Tibial artery (tissue), 4 donors: Measurements from ENCODE around the gene MADD.

ENCODE experiments used
- DNase-seq, 2 donors: peaks; one replicate each; pipeline ENCODE4 v3.0.0-alpha.2; 2019
- H3K27ac ChIP-seq, 2 donors: fragments of 200-600 bp; sonication (generic) in 1 of 2; 1 replicate in 1 of 2; 2 replicates in 1 of 2; pipeline ENCODE4 v1.5.1; 2018 to 2019; ENCODE audit warnings: mild to moderate bottlenecking in 1 of 2
- H3K27me3 ChIP-seq, 2 donors: fragments of 200-600 bp; sonication (generic) in 1 of 2; one replicate each; pipeline versions ENCODE4 v1.5.1 to v1.6.0; 2016 to 2019
- H3K36me3 ChIP-seq, 3 donors: fragments of 200-600 bp; sonication (generic) in 2 of 3; one replicate each; pipeline ENCODE4 v1.5.1; 2016 to 2019; ENCODE audit warnings: mild to moderate bottlenecking in 2 of 3
- H3K4me1 ChIP-seq, 4 donors: fragments of 200-600 bp; sonication (generic) in 2 of 4; 1 replicate in 3 of 4; 2 replicates in 1 of 4; pipeline ENCODE4 v1.5.1; 2016 to 2019
- H3K4me3 ChIP-seq, 2 donors: fragments of 200-600 bp; sonication (generic) in 1 of 2; 1 replicate in 1 of 2; 2 replicates in 1 of 2; pipeline ENCODE4 v1.5.1; 2018 to 2019; ENCODE audit warnings: mild to moderate bottlenecking in 2 of 2
- H3K9me3 ChIP-seq, 3 donors: fragments of 200-600 bp; sonication (generic) in 1 of 3; one replicate each; pipeline ENCODE4 v1.5.1; 2016 to 2019
- intact Hi-C: fragments of 100-400 bp; cut with DNase I; formaldehyde crosslinking; loops from one replicate; pipeline ENCODE4 v1.15.0; 2023; ENCODE audit warnings: low total_unique reads
- TF ChIP-seq, protein P1 (sequence below), 2 experiments: fragments of 200-600 bp in 1 of 2; fragments of 450-650 bp in 1 of 2; IDR thresholded peaks; one replicate each; pipeline ENCODE4 v1.5.1; 2017 to 2019; ENCODE audit warnings: antibody characterized with exemption in 2 of 2, mild to moderate bottlenecking in 1 of 2, moderate library complexity in 1 of 2

MADD gene

GRCh38 chr11:47338396-47339241 lies 68.7 kb downstream of the MADD start:
- Histone ChIP-seq H3K36me3 (no peaks in the 10 kb centered on the region), H3K27me3 (no peaks in the 10 kb centered on the region), H3K4me1 (no peaks in the 10 kb centered on the region), H3K9me3 (no peaks in the 10 kb centered on the region), H3K4me3 (no peak overlapping the region), H3K27ac (no peak overlapping the region)
- intact Hi-C loops, result no loop called here
- DNase-seq, result no peak
- TF ChIP-seq, protein P1, sequence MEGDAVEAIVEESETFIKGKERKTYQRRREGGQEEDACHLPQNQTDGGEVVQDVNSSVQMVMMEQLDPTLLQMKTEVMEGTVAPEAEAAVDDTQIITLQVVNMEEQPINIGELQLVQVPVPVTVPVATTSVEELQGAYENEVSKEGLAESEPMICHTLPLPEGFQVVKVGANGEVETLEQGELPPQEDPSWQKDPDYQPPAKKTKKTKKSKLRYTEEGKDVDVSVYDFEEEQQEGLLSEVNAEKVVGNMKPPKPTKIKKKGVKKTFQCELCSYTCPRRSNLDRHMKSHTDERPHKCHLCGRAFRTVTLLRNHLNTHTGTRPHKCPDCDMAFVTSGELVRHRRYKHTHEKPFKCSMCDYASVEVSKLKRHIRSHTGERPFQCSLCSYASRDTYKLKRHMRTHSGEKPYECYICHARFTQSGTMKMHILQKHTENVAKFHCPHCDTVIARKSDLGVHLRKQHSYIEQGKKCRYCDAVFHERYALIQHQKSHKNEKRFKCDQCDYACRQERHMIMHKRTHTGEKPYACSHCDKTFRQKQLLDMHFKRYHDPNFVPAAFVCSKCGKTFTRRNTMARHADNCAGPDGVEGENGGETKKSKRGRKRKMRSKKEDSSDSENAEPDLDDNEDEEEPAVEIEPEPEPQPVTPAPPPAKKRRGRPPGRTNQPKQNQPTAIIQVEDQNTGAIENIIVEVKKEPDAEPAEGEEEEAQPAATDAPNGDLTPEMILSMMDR (IDR thresholded peaks at IDR 0.05), result no peak

- intact Hi-C loops, result no loop called here
- TF ChIP-seq, protein P1 (IDR thresholded peaks at IDR 0.05), result no peak
- H3K36me3 ChIP-seq, result no peaks in the 10 kb centered on the region
- no peak overlapping the region for H3K4me3 ChIP-seq
- no peak for DNase-seq
- H3K9me3 ChIP-seq, result no peaks in the 10 kb centered on the region
- no peaks in the 10 kb centered on the region for H3K4me1 ChIP-seq
- no peaks in the 10 kb centered on the region for H3K27me3 ChIP-seq
- H3K27ac ChIP-seq, result no peak overlapping the region
Observed at GRCh38 chr11:47340010-47340409, 70.1 kb downstream of the MADD start.

- Histone ChIP-seq H3K4me3 (no peak overlapping the region), H3K4me1 (no peaks in the 10 kb centered on the region), H3K9me3 (no peaks in the 10 kb centered on the region), H3K27me3 (no peaks in the 10 kb centered on the region), H3K27ac (no peak overlapping the region), H3K36me3 (no peaks in the 10 kb centered on the region)
- TF ChIP-seq, protein P1 (IDR thresholded peaks at IDR 0.05), result no peak
- no peak for DNase-seq
- intact Hi-C loops, result no loop called here
Observed at GRCh38 chr11:47340980-47341775, 71.2 kb downstream of the MADD start.

- TF ChIP-seq, protein P1 (IDR thresholded peaks at IDR 0.05), result no peak
- Histone ChIP-seq H3K36me3 (no peaks in the 10 kb centered on the region), H3K27me3 (no peaks in the 10 kb centered on the region), H3K4me3 (no peak overlapping the region), H3K4me1 (no peaks in the 10 kb centered on the region), H3K9me3 (no peaks in the 10 kb centered on the region), H3K27ac (no peak overlapping the region)
- DNase-seq, result no peak
- intact Hi-C loops, result no loop called here
Observed at GRCh38 chr11:47342036-47342803, 72.3 kb downstream of the MADD start.

DNA sequence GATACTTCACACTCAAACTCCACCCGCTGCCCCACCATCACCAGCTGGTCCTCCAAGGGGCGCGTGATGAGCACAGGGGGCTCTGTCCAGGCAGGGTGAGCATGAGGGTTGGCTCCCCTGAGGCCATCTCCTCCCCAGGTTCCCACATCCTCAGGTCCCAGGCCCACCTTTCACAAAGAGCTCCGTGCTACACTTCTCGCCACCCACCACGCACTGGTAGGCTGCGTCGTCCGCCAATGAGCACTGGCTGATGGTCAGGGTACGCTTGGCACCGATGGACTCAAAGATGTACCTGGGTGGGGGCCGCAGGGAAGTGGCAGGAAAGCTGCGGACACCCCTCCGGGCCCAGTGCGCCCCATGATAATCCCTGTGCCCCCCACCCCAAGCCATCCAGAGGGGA lies 72.9 kb downstream of the MADD start:
- TF ChIP-seq, protein P1 (IDR thresholded peaks at IDR 0.05), result no peak
- H3K27ac ChIP-seq, result no peak overlapping the region
- H3K36me3 ChIP-seq, result no peaks in the 10 kb centered on the region
- no peak overlapping the region for H3K4me3 ChIP-seq
- intact Hi-C loops, result no loop called here
- H3K27me3 ChIP-seq, result no peaks in the 10 kb centered on the region
- no peak for DNase-seq
- no peaks in the 10 kb centered on the region for H3K4me1 ChIP-seq
- H3K9me3 ChIP-seq, result no peaks in the 10 kb centered on the region
